Measurements from ENCODE around the gene TMEM59L.

The TMEM59L gene

DNA sequence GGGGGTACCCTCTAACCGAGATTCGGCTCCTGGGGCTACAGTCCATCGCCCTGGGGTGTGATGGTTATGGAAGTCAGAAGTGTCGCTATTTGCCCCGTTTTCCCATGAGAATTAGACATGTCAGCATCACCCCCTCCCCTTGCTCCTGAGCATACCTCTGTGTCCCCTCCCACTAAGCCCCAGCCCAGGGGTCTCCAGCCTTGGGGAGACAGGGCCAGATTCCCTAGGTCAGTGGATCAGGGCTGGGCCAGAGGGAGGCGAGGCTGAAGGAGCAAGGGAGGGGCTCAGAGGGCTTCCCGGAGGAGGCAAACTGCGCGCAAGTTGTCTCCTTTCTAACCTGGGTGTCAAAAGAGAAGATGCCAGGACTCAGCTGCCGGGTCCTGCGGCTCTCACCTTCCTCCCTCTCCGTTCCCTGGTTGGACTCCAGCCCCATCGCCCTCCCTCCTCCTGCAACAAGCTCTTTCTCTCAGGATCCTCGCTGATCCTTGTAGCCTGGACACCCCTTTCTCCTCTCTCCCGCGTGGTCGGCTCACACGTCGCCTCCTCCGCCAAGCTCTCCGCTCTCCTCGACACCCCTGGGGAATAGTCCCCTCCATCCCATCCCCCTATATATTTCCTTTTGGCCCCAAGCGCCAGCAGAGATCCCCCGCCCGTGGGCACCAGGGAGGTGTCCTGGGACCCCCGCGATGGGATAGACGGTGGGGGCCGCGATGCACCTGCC lies 459 bp upstream of the TMEM59L start:
- Histone ChIP-seq H3K36me3 (ENCODE audit: control insufficient read depth, insufficient read depth, low read length) (no peaks in the 10 kb centered on the region), H3K4me1 (peaks cover 18% of the 10 kb centered on the region), H3K9me3 (ENCODE audit: control insufficient read depth, low read length) (no peaks in the 10 kb centered on the region), H3K4me2 (ENCODE audit: low read length) (peak overlapping the region; percentile 51), H3K79me2 (no peaks in the 10 kb centered on the region), H3K27me3 (ENCODE audit: control insufficient read depth, insufficient read depth, low read length) (peaks cover 14% of the 10 kb centered on the region), H2AFZ (peak overlapping the region; percentile 54), H3K9ac (no peak overlapping the region), H3K4me3 (ENCODE audit: low read depth, low read length) (peak overlapping the region; percentile 14), H3K27ac (no peak overlapping the region)
- TF ChIP-seq, protein P1, sequence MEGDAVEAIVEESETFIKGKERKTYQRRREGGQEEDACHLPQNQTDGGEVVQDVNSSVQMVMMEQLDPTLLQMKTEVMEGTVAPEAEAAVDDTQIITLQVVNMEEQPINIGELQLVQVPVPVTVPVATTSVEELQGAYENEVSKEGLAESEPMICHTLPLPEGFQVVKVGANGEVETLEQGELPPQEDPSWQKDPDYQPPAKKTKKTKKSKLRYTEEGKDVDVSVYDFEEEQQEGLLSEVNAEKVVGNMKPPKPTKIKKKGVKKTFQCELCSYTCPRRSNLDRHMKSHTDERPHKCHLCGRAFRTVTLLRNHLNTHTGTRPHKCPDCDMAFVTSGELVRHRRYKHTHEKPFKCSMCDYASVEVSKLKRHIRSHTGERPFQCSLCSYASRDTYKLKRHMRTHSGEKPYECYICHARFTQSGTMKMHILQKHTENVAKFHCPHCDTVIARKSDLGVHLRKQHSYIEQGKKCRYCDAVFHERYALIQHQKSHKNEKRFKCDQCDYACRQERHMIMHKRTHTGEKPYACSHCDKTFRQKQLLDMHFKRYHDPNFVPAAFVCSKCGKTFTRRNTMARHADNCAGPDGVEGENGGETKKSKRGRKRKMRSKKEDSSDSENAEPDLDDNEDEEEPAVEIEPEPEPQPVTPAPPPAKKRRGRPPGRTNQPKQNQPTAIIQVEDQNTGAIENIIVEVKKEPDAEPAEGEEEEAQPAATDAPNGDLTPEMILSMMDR (IDR thresholded peaks at IDR 0.05), result no peak

DNA sequence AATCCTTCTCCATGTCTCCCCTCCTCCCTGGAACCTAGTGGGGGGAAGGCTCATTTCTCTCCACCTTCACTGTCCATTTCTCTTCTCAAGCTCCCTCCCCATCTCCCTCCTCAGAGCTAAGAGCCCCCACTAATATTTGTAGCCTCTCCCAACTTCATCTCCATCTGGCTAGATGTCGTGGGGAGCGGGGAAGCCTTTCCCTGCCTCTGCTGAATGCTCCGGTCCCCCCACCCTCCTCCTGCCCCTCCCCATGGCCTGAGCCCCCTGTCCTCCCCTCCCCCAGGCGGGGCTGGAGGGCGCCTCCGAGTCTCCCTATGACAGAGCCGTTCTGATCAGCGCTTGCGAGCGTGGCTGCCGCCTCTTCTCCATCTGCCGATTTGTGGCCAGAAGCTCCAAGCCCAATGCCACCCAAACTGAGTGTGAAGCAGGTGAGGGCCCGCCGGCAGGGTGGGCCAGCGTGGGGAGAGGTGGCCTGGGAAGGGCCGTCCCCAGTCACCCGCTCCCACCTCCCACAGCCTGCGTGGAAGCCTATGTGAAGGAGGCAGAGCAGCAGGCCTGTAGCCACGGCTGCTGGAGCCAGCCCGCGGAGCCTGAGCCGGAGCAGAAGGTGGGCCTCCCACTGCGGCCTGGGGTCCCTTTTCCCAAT lies 1.0 kb downstream of the TMEM59L start:
- Histone ChIP-seq H3K4me2 (ENCODE audit: low read length) (no peak overlapping the region), H3K4me1 (peaks cover 12% of the 10 kb centered on the region), H3K9ac (no peak overlapping the region), H3K79me2 (no peaks in the 10 kb centered on the region), H3K9me3 (ENCODE audit: control insufficient read depth, low read length) (no peaks in the 10 kb centered on the region), H3K27me3 (ENCODE audit: control insufficient read depth, insufficient read depth, low read length) (peaks cover 9% of the 10 kb centered on the region), H3K36me3 (ENCODE audit: control insufficient read depth, insufficient read depth, low read length) (no peaks in the 10 kb centered on the region), H3K4me3 (ENCODE audit: low read depth, low read length) (no peak overlapping the region), H3K27ac (no peak overlapping the region), H2AFZ (no peak overlapping the region)
- TF ChIP-seq, protein P1 (IDR thresholded peaks at IDR 0.05), result no peak

DNA sequence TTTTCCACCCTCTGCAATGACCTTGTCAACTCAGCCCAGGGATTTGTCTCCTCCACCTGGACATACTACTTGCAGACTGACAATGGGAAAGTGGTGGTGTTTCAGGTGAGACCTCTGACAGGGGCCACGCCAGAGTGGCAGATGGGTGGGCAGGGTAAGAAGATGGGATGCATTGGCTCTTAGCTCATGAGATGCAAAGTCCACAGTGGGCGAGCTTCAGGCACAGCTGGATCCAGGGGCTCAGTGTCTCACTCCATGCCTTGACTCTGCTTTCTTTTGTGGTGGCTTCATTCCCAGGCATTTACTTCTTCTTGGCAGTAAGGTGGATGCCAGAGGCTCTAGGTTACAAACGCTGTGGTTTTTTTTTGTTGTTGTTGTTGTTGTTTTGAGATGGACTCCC lies 3.4 kb downstream of the TMEM59L start:
- Histone ChIP-seq H3K27ac (no peak overlapping the region), H3K9ac (no peak overlapping the region), H3K36me3 (ENCODE audit: control insufficient read depth, insufficient read depth, low read length) (no peaks in the 10 kb centered on the region), H3K4me3 (ENCODE audit: low read depth, low read length) (no peak overlapping the region), H3K27me3 (ENCODE audit: control insufficient read depth, insufficient read depth, low read length) (peaks cover 6% of the 10 kb centered on the region), H3K79me2 (no peaks in the 10 kb centered on the region), H3K4me2 (ENCODE audit: low read length) (no peak overlapping the region), H3K4me1 (peaks cover 10% of the 10 kb centered on the region), H2AFZ (no peak overlapping the region), H3K9me3 (ENCODE audit: control insufficient read depth, low read length) (no peaks in the 10 kb centered on the region)
- TF ChIP-seq, protein P1 (IDR thresholded peaks at IDR 0.05), result no peak

DNA sequence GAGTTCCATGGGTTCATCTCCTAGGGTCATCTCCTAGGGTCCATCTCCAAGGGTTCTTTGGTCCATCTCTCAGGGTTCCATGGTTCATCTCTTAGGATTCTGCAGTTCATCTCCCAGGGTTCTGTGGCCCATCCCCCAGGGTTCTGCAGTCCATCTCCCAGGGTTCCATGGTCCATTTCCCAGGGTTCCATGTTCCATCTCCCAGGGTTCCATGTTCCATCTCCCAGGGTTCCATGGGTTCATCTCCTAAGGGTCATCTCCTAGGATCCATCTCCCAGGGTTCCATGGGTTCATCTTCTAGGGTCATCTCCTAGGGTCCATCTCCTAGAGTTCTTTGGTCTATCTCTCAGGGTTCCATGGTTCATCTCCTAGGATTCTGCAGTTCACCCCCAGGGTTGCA lies 4.9 kb downstream of the TMEM59L start:
- H3K4me3 ChIP-seq (ENCODE audit: low read depth, low read length), result no peak overlapping the region
- no peak overlapping the region for H3K9ac ChIP-seq
- H3K27me3 ChIP-seq (ENCODE audit: control insufficient read depth, insufficient read depth, low read length), result peaks cover 3% of the 10 kb centered on the region
- H3K4me2 ChIP-seq (ENCODE audit: low read length), result no peak overlapping the region
- H3K27ac ChIP-seq, result no peak overlapping the region
- H3K36me3 ChIP-seq (ENCODE audit: control insufficient read depth, insufficient read depth, low read length), result no peaks in the 10 kb centered on the region
- H3K9me3 ChIP-seq (ENCODE audit: control insufficient read depth, low read length), result no peaks in the 10 kb centered on the region
- TF ChIP-seq, protein P1 (IDR thresholded peaks at IDR 0.05), result no peak
- H3K79me2 ChIP-seq, result no peaks in the 10 kb centered on the region
- H3K4me1 ChIP-seq, result peaks cover 3% of the 10 kb centered on the region
- H2AFZ ChIP-seq, result no peak overlapping the region

Data from parathyroid adenoma (tissue), 2 donors.